CD4-positive, alpha-beta T cell treated with Interleukin-6 at 100 ng/mL for 8 hours (primary cell): Measurements from ENCODE around the gene NCOA6.
"Not testable (repeated sequence)": the region's sequence is repeated elsewhere in the genome, so short reads cannot be mapped to it uniquely, and the experiment has no call there.

Source experiments
- DNase-seq: peaks from one replicate; pipeline ENCODE4 v3.0.0-alpha.2; 2020; ENCODE audit warnings: mixed read lengths, low spot score

Gene NCOA6

GRCh38 chr20:34719242-34720017 is 106.0 kb downstream of the NCOA6 start:
- not testable (repeated sequence) for DNase-seq

- no peak for DNase-seq
Measured at GRCh38 chr20:34717230-34718095, 108.0 kb downstream of the NCOA6 start.

GRCh38 chr20:34716921-34717229 is 108.6 kb downstream of the NCOA6 start:
- no peak for DNase-seq

GRCh38 chr20:34715384-34715783 is 110.1 kb downstream of the NCOA6 start:
- no peak for DNase-seq

GRCh38 chr20:34713944-34714515 is 111.4 kb downstream of the NCOA6 start:
- DNase-seq = not testable (repeated sequence)

- no peak for DNase-seq
Measured at GRCh38 chr20:34713194-34713943, 112.1 kb downstream of the NCOA6 start.

- no peak for DNase-seq
Measured at GRCh38 chr20:34712525-34713192, 112.8 kb downstream of the NCOA6 start.

- no peak for DNase-seq
Measured at GRCh38 chr20:34711813-34712430, 113.5 kb downstream of the NCOA6 start.

- DNase-seq = no peak
Measured at GRCh38 chr20:34710861-34711574, 114.4 kb downstream of the NCOA6 start.

- DNase-seq = no peak
Measured at GRCh38 chr20:34710568-34710839, 114.9 kb downstream of the NCOA6 start.

- no peak for DNase-seq
Measured at GRCh38 chr20:34709831-34710567, 115.5 kb downstream of the NCOA6 start.

- peak; percentile 67 for DNase-seq
Measured at GRCh38 chr20:34709044-34709830, 116.2 kb downstream of the NCOA6 start.

GRCh38 chr20:34708621-34709043 is 116.8 kb downstream of the NCOA6 start:
- DNase-seq = peak; percentile 47

- DNase-seq = no peak
Measured at GRCh38 chr20:34706912-34707784, 118.3 kb downstream of the NCOA6 start.

GRCh38 chr20:34706302-34706875 is 119.1 kb downstream of the NCOA6 start:
- no peak for DNase-seq

- no peak for DNase-seq
Measured at GRCh38 chr20:34705397-34706301, 119.8 kb downstream of the NCOA6 start.

GRCh38 chr20:34705008-34705396 is 120.4 kb downstream of the NCOA6 start:
- no peak for DNase-seq
